ENCODE data around the gene SAMD7.

SAMD7 gene

GRCh38 chr3:169971522-169971921 is 60.1 kb downstream of the SAMD7 start:
- DNase-seq (ENCODE audit: low read depth in 1 of 2, low spot score in 1 of 2) = no peak
- H3K27me3 ChIP-seq (ENCODE audit: insufficient read depth, poor library complexity, severe bottlenecking) = no peaks in the 10 kb centered on the region
- no peak overlapping the region for H3K27ac ChIP-seq (replicated peaks)
- no peak overlapping the region for H3K4me3 ChIP-seq (replicated peaks; ENCODE audit: insufficient read depth, low read length)
- TF ChIP-seq CTCF (IDR thresholded peaks at IDR 0.05; ENCODE audit: insufficient read depth, low read length) = no peak
- no peak for TF ChIP-seq SPI1 (IDR thresholded peaks at IDR 0.05; ENCODE audit: borderline replicate concordance, low read depth)
- TF ChIP-seq REST (IDR thresholded peaks at IDR 0.05; ENCODE audit: insufficient replicate concordance, low read depth) = no peak
- TF ChIP-seq GABPA (IDR thresholded peaks at IDR 0.05; ENCODE audit: low read depth) = no peak
- TF ChIP-seq POLR2AphosphoS5 (IDR thresholded peaks at IDR 0.05; ENCODE audit: low read depth) = no peak

DNA sequence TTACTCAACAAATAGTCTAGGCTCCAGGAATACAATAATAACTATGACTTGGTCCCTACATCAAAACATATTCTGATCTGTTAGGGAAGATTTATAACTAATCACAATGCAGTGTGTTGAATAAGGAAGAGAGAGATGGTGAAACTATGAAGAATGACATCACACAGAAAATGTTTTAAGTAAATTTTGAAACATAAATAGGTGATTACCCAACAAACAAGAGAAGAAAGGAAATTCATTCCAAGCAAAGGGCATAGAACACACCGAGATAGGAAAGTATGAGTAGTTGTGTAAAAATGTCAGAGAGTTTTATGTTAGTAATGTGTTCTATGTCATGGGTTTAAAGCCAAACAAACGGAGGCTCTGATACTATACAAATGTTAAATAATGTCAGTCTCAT is 68.7 kb downstream of the SAMD7 start:
- H3K4me3 ChIP-seq (replicated peaks; ENCODE audit: insufficient read depth, low read length) = no peak overlapping the region
- H3K27ac ChIP-seq (replicated peaks) = peak overlapping the region; percentile 51
- TF ChIP-seq SPI1 (IDR thresholded peaks at IDR 0.05; ENCODE audit: borderline replicate concordance, low read depth) = no peak
- TF ChIP-seq POLR2AphosphoS5 (IDR thresholded peaks at IDR 0.05; ENCODE audit: low read depth) = no peak
- TF ChIP-seq REST (IDR thresholded peaks at IDR 0.05; ENCODE audit: insufficient replicate concordance, low read depth) = no peak
- no peak for TF ChIP-seq CTCF (IDR thresholded peaks at IDR 0.05; ENCODE audit: insufficient read depth, low read length)
- no peak for TF ChIP-seq GABPA (IDR thresholded peaks at IDR 0.05; ENCODE audit: low read depth)
- no peaks in the 10 kb centered on the region for H3K27me3 ChIP-seq (ENCODE audit: insufficient read depth, poor library complexity, severe bottlenecking)
- DNase-seq (ENCODE audit: low read depth in 1 of 2, low spot score in 1 of 2) = peak in 1 of 2 experiments; percentile 62

DNA sequence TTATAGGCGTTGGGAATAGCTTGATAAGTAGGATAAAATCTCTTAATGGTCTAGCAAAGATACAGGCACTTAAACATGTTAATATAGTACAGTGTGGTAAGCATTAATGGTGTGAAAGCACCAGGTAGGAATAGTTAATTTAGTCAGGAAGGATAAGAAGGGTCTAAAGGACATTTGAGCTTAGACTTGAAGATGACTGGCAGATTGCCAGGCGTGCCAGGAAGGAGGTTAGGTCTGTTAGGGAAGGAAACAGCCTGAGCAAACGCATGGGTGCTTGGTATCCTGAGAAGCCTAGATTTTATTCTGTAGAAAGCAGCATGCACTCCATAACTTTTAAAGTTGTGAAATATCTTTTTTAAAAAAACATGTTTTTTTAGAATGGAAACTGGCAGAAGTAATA is 72.9 kb downstream of the SAMD7 start:
- DNase-seq (ENCODE audit: low read depth in 1 of 2, low spot score in 1 of 2) = no peak
- H3K27me3 ChIP-seq (ENCODE audit: insufficient read depth, poor library complexity, severe bottlenecking) = no peaks in the 10 kb centered on the region
- TF ChIP-seq GABPA (IDR thresholded peaks at IDR 0.05; ENCODE audit: low read depth) (no peak), CTCF (IDR thresholded peaks at IDR 0.05; ENCODE audit: insufficient read depth, low read length) (no peak), SPI1 (IDR thresholded peaks at IDR 0.05; ENCODE audit: borderline replicate concordance, low read depth) (no peak), REST (IDR thresholded peaks at IDR 0.05; ENCODE audit: insufficient replicate concordance, low read depth) (no peak), POLR2AphosphoS5 (IDR thresholded peaks at IDR 0.05; ENCODE audit: low read depth) (no peak)
- H3K4me3 ChIP-seq (replicated peaks; ENCODE audit: insufficient read depth, low read length) = no peak overlapping the region
- H3K27ac ChIP-seq (replicated peaks) = no peak overlapping the region
